Adipocyte (in vitro differentiated cells): ENCODE measurements around the gene POLG.

ENCODE experiments used
- DNase-seq: peaks from one replicate; pipeline ENCODE4 v3.0.0-alpha.2; 2015; ENCODE audit warnings: low read depth
- H3K27me3 ChIP-seq: replicated peaks from 2 replicates; pipeline ENCODE4 v1.7.0; 2013; ENCODE audit warnings: mild to moderate bottlenecking, low read length, moderate library complexity; ENCODE audit not compliant: control insufficient read depth, insufficient read depth
- H3K36me3 ChIP-seq: 2 replicates; pipeline ENCODE4 v1.7.0; 2013; ENCODE audit warnings: low read length, mild to moderate bottlenecking, moderate library complexity; ENCODE audit not compliant: control insufficient read depth, insufficient read depth, severe bottlenecking
- H3K4me1 ChIP-seq: 2 replicates; pipeline ENCODE4 v1.7.0; 2013; ENCODE audit warnings: mild to moderate bottlenecking, low read length, moderate library complexity; ENCODE audit not compliant: control insufficient read depth, insufficient read depth
- H3K4me3 ChIP-seq: 2 replicates; pipeline ENCODE4 v1.7.0; 2013; ENCODE audit warnings: mild to moderate bottlenecking, low read length, moderate library complexity
- H3K9ac ChIP-seq: 2 replicates; pipeline ENCODE4 v1.7.0; 2013; ENCODE audit warnings: mild to moderate bottlenecking, low read length, moderate library complexity
- H3K9me3 ChIP-seq: 2 replicates; pipeline ENCODE4 v1.7.0; 2013; ENCODE audit warnings: mild to moderate bottlenecking, low read length, moderate library complexity; ENCODE audit not compliant: control insufficient read depth

The POLG gene

GRCh38 chr15:89330119-89330518, 4.5 kb downstream of the POLG start:
- H3K9me3 ChIP-seq, result no peaks in the 10 kb centered on the region
- H3K9ac ChIP-seq, result no peak overlapping the region
- H3K4me3 ChIP-seq, result no peak overlapping the region
- no peak for DNase-seq
- H3K27me3 ChIP-seq, result no peaks in the 10 kb centered on the region
- peaks cover 80% of the 10 kb centered on the region for H3K36me3 ChIP-seq
- H3K4me1 ChIP-seq, result peaks cover 46% of the 10 kb centered on the region

GRCh38 chr15:89329329-89330084, 5.1 kb downstream of the POLG start:
- H3K9me3 ChIP-seq, result no peaks in the 10 kb centered on the region
- no peak overlapping the region for H3K4me3 ChIP-seq
- peaks cover 86% of the 10 kb centered on the region for H3K36me3 ChIP-seq
- no peak overlapping the region for H3K9ac ChIP-seq
- no peak for DNase-seq
- H3K4me1 ChIP-seq, result peaks cover 46% of the 10 kb centered on the region
- no peaks in the 10 kb centered on the region for H3K27me3 ChIP-seq

GRCh38 chr15:89328398-89329254, 6.0 kb downstream of the POLG start:
- Histone ChIP-seq H3K4me1 (peaks cover 41% of the 10 kb centered on the region), H3K9ac (no peak overlapping the region), H3K9me3 (no peaks in the 10 kb centered on the region), H3K4me3 (no peak overlapping the region), H3K36me3 (peaks cover 95% of the 10 kb centered on the region), H3K27me3 (no peaks in the 10 kb centered on the region)
- no peak for DNase-seq

GRCh38 chr15:89327113-89327512, 7.5 kb downstream of the POLG start:
- H3K4me3 ChIP-seq, result no peak overlapping the region
- peaks cover 100% of the 10 kb centered on the region for H3K36me3 ChIP-seq
- H3K4me1 ChIP-seq, result peaks cover 28% of the 10 kb centered on the region
- H3K9me3 ChIP-seq, result no peaks in the 10 kb centered on the region
- H3K27me3 ChIP-seq, result no peaks in the 10 kb centered on the region
- no peak overlapping the region for H3K9ac ChIP-seq
- DNase-seq, result no peak

GRCh38 chr15:89326316-89326715, 8.3 kb downstream of the POLG start:
- H3K4me1 ChIP-seq, result peaks cover 20% of the 10 kb centered on the region
- peaks cover 100% of the 10 kb centered on the region for H3K36me3 ChIP-seq
- no peak overlapping the region for H3K9ac ChIP-seq
- DNase-seq, result no peak
- no peak overlapping the region for H3K4me3 ChIP-seq
- H3K27me3 ChIP-seq, result no peaks in the 10 kb centered on the region
- H3K9me3 ChIP-seq, result no peaks in the 10 kb centered on the region

- H3K27me3 ChIP-seq, result no peaks in the 10 kb centered on the region
- peaks cover 12% of the 10 kb centered on the region for H3K4me1 ChIP-seq
- no peak for DNase-seq
- no peaks in the 10 kb centered on the region for H3K9me3 ChIP-seq
- no peak overlapping the region for H3K9ac ChIP-seq
- H3K4me3 ChIP-seq, result no peak overlapping the region
- H3K36me3 ChIP-seq, result peaks cover 100% of the 10 kb centered on the region
Observed at GRCh38 chr15:89325039-89325803, 9.4 kb downstream of the POLG start.

- no peak for DNase-seq
- no peak overlapping the region for H3K9ac ChIP-seq
Observed at GRCh38 chr15:89323825-89324224, 10.8 kb downstream of the POLG start.

GRCh38 chr15:89322822-89323221, 11.8 kb downstream of the POLG start:
- peaks cover 99% of the 10 kb centered on the region for H3K36me3 ChIP-seq
- DNase-seq, result no peak
- H3K9ac ChIP-seq, result no peak overlapping the region
- no peaks in the 10 kb centered on the region for H3K4me1 ChIP-seq
- no peaks in the 10 kb centered on the region for H3K27me3 ChIP-seq
- H3K4me3 ChIP-seq, result no peak overlapping the region
- H3K9me3 ChIP-seq, result no peaks in the 10 kb centered on the region

More at GRCh38 chr15:89323825-89324224, 10.8 kb downstream of the POLG start:
- Histone ChIP-seq H3K4me1 (no peaks in the 10 kb centered on the region), H3K4me3 (no peak overlapping the region), H3K27me3 (no peaks in the 10 kb centered on the region), H3K9me3 (no peaks in the 10 kb centered on the region), H3K36me3 (peaks cover 100% of the 10 kb centered on the region)

GRCh38 chr15:89321521-89322410, 12.9 kb downstream of the POLG start:
- DNase-seq, result no peak
- Histone ChIP-seq H3K4me3 (no peak overlapping the region), H3K4me1 (no peaks in the 10 kb centered on the region), H3K9me3 (no peaks in the 10 kb centered on the region), H3K9ac (no peak overlapping the region), H3K36me3 (peaks cover 99% of the 10 kb centered on the region), H3K27me3 (no peaks in the 10 kb centered on the region)

- Histone ChIP-seq H3K4me1 (no peaks in the 10 kb centered on the region), H3K9ac (no peak overlapping the region), H3K36me3 (peaks cover 99% of the 10 kb centered on the region), H3K4me3 (no peak overlapping the region), H3K9me3 (no peaks in the 10 kb centered on the region), H3K27me3 (no peaks in the 10 kb centered on the region)
- DNase-seq, result no peak
Observed at GRCh38 chr15:89320200-89320599, 14.4 kb downstream of the POLG start.
